ENCODE measurements around the gene PER1.
A peak's percentile ranks its signal among the peaks of the same experiment; 100 is the strongest.

The PER1 gene

DNA sequence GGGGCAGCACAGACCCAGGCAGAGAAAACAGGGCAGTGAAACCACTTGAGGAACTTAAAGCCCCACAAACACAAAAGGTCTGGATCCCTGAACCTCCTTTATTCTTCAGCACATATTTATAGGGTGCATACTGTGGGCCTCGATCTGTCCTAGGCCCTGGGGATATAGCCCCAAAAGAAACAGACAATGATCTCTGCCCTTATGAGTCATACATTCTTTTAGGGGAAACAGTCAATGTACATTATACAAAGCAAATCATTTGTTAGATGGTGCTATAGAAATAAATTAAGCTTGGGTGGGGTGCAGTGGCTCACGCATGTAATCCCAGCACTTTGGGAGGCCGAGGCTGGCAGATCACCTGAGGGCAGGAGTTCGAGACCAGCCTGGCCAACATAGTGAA is 18.3 kb downstream of the PER1 start:
- H3K4me3 ChIP-seq (ENCODE audit: low read length): no peak overlapping the region
- DNase-seq (ENCODE audit: low read depth): no peak
- TF ChIP-seq, protein P1, sequence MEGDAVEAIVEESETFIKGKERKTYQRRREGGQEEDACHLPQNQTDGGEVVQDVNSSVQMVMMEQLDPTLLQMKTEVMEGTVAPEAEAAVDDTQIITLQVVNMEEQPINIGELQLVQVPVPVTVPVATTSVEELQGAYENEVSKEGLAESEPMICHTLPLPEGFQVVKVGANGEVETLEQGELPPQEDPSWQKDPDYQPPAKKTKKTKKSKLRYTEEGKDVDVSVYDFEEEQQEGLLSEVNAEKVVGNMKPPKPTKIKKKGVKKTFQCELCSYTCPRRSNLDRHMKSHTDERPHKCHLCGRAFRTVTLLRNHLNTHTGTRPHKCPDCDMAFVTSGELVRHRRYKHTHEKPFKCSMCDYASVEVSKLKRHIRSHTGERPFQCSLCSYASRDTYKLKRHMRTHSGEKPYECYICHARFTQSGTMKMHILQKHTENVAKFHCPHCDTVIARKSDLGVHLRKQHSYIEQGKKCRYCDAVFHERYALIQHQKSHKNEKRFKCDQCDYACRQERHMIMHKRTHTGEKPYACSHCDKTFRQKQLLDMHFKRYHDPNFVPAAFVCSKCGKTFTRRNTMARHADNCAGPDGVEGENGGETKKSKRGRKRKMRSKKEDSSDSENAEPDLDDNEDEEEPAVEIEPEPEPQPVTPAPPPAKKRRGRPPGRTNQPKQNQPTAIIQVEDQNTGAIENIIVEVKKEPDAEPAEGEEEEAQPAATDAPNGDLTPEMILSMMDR (conservative IDR thresholded peaks at IDR 0.05; ENCODE audit: low read depth, low read length): no peak

- no peak for DNase-seq (ENCODE audit: low read depth)
- no peak overlapping the region for H3K4me3 ChIP-seq (ENCODE audit: low read length)
- TF ChIP-seq, protein P1 (conservative IDR thresholded peaks at IDR 0.05; ENCODE audit: low read depth, low read length): no peak
Measured at GRCh38 chr17:8133399-8133798, 18.8 kb downstream of the PER1 start.

DNA sequence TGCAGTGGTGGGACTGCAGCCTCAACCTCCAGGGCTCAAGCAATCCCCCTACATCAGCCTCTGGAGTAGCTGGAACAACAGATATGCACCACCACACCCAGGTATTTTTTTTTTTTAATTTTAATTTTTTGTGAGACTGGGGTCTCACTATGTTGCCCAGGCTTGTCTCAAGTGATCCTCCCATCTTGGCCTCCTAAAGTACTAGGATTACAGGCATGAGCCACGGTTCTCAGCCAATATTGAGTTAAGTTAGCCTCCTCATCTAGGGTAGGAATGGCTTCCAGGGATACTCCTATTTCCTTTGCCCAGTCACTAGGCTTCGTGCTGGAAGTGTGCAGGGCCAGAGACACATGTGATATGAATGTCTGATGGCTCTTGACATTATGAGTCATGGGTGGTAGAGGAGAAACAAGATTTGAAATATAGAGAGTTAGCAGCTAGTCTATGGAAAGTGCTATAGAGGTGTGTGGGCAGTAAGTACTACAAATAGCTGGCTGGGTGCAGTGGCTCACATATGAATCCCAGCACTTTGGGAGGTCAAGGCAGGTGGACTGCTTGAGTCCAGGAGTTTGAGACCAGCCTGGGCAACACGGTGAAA is 20.3 kb downstream of the PER1 start:
- TF ChIP-seq, protein P1 (conservative IDR thresholded peaks at IDR 0.05; ENCODE audit: low read depth, low read length): no peak
- DNase-seq (ENCODE audit: low read depth): no peak

DNA sequence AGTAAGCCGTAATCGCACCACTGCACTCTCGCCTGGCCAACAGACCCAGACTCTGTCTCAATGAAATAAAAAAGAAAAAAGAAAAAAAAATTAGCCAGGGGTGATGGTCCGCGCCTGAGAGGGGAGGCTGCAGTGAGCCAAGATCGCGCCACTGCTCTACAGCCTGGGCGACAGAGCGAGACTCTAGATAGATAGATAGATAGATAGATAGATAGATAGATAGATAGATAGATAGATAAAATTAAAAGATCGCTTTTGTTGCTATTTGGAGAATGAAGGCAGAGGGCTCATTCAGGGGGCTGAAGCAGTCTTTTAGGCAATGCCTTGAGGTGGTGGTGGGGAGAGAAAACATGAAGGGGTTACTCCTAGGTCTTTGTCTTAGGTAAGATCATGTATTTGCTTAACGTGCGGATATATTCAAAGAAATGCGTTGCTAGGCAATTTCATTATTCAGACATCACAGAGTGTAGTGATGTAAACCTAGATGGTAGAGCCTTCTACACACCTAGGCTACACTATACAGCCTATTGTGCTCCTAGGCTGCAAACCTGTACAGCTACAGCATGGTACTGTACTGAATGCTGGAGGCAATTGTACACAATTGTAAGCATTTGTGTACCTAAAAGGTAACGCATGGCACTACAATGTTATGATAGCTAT is 23.9 kb downstream of the PER1 start:
- no peak overlapping the region for H3K4me3 ChIP-seq (ENCODE audit: low read length)
- TF ChIP-seq, protein P1 (conservative IDR thresholded peaks at IDR 0.05; ENCODE audit: low read depth, low read length): no peak
- no peak for DNase-seq (ENCODE audit: low read depth)

More for the DNA sequence above, 20.3 kb downstream of the PER1 start:
- no peak overlapping the region for H3K4me3 ChIP-seq (ENCODE audit: low read length)

- TF ChIP-seq, protein P1 (conservative IDR thresholded peaks at IDR 0.05; ENCODE audit: low read depth, low read length): no peak
- DNase-seq (ENCODE audit: low read depth): no peak
- H3K4me3 ChIP-seq (ENCODE audit: low read length): peak overlapping the region; percentile 78
Measured at GRCh38 chr17:8126491-8127066, 25.6 kb downstream of the PER1 start.

- no peak for DNase-seq (ENCODE audit: low read depth)
- H3K4me3 ChIP-seq (ENCODE audit: low read length): peak overlapping the region; percentile 78
- TF ChIP-seq, protein P1 (conservative IDR thresholded peaks at IDR 0.05; ENCODE audit: low read depth, low read length): no peak
Measured at GRCh38 chr17:8125947-8126490, 26.2 kb downstream of the PER1 start.
